ENCODE measurements around the gene BMERB1.

Gene BMERB1

DNA sequence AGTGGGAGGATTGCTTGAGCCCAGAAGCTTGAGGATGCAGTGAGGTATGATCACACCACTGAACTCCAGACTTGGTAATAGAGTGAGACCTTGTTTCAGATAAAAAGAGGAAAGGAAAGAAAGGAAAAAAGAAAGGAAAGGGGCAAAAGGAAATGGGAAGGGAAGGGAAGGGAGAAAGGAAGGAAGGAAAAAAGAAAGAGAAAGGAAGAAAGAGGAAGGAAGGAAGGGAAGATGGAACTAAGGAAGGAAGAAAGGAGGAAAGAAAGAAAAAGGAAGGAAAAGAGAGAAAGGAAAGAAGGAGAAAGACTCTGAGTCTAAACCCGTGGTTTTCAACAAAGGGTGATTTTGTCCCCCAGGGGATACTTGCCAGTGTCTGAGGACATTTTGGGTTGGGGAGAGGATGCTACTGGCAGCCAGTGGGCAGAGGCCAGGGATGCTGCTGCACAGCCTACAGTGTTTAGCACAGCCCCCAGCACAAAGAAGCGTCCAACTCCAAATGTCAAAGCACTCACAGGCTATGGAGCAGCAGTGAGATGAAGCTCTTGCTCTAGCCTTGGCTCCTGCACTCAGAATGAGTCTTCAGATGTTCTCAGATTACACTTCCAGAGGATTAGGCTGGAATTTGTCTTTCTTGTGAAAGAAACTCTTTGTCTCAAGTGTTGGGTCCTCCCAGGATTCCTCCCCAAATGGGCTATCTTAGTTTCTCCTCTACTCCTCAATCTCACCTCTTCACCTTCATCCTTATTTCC, 64.2 kb downstream of the BMERB1 start:
- no peak for FAIRE-seq

DNA sequence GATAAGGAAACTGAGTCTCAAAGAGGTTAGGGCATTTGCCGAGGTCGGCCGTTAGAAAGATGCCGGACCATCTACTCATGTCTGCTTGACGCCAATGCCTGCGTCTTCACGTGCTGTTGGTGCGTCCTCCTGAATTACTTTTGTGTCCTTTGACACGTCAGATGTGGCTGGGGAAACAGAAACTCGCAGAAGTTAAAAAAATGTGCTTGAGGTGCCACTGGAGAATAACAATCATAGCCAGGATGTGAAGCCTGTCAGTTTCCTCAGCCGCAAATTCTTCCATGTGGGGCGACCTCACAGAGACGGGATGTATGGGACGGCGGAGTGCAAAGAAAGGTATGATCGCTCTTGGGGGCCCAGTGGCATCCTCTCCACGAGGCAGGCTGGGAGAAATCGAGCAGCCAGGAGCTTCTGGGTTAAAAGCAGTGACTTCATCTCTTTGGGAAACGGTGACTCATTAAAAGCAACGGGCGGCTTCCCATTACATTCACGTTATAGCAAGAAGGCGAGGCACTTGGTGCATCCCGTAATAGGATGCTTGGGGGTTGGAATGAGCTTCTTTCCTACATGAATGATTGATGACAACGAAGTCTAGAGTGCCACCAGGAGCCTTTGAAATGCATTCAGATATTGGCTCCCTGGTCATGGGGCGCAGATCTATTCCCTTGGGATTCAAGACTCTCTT, 67.8 kb downstream of the BMERB1 start:
- no peak for FAIRE-seq

DNA sequence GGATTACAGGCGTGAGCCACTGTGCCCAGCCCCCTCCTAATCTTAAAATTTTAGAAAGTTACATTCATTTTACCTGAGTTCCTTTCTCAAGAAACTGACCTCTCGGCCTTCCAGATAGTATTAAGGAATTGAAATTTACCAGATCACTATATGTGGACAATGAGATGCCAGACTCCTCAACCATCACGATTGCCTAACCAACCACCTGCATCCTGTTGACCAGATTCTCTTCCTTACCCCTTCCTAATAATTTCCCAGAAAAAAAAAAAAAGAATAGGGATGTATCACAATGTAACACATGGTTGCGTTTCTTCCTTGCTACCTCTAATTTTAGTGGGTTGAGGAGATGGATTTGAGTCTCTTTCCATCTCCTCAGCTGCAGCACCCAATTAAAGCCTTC, 72.1 kb downstream of the BMERB1 start:
- FAIRE-seq: no peak

DNA sequence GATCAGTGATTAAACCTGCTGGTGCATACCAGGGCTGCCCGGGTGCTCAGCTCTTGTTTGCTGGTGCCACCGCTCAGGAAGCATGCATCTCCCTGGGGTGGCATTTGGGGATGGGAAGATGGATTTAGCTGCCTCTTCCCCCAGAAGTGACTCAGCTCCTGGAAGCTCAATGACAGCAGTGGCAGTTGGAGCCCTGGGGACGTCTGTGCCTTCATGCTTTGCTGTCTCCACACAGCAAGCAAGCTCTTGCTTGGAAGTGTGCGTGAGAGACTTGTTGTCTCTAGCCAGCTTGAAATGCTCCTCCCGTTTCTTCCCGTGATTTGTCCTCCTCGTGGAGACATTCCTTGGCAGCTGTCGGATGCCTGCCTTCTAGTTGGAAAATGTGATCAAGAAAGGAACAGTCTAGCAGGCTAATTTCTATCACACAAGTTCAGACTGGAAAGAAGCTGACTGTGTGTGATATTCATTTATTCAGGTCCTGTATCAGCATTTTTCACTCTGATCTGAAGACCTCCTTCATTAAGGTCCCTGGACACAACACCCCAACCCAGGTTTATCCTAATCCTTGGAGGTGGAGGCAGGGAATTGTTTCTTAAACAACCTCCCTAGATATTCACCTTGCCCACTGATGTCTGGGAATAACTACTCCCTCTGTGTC, 73.0 kb downstream of the BMERB1 start:
- no peak for FAIRE-seq

DNA sequence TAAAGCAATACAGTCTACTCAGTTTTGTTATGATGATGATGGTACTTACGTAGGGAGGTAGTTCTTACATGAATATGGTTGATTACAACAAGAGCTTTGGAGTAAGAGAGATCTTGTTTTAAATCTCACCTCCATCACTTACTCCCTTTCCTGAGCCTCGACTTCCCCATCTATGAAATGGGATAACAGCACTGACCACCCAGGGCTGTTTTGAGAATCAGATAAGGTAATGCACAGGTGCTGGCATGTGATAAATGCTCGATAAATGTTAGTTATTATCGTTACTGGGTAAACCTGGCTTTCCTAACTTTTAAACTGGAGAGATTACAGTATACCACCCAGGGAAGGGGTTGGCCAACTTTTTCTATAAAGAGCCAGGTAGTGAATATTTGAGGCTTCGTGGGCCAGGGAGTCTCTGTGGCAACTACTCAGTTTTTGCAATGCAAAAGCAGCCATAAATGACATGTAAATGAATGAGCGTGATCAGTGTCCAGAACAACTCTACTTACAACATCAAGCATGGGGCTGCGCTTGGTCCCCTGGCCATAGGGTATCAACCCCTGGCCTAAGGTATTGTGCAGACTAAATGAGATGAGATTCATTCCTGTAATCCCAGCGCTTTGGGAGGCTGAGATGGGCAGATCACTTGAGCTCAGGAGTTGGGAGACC, 73.7 kb downstream of the BMERB1 start:
- FAIRE-seq: no peak

DNA sequence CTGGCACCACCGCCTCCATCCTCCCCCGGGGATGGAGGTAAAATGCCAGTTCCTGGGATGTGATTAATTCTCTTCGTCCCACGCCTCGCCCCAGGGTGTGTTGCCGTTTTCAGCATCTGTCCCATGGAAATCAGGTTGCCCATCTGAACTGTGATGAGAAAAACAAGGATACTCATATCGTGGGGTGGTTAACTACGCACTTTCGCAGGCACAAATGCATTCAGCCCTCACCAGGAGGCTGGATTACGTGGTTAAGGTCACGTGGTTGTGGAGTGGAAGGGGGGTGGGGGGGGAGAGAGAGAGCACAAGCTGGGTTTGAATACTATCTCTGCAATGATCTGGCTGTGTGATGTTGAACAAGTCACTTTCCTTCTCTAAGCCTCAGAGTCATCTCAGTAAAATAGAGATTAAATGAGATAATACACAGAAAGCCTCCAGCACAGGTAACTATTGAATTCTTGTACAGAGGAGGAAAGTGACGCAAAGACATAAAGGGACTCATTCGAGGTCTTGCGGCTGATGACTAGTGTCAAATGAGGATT, 74.7 kb downstream of the BMERB1 start:
- FAIRE-seq: no peak

DNA sequence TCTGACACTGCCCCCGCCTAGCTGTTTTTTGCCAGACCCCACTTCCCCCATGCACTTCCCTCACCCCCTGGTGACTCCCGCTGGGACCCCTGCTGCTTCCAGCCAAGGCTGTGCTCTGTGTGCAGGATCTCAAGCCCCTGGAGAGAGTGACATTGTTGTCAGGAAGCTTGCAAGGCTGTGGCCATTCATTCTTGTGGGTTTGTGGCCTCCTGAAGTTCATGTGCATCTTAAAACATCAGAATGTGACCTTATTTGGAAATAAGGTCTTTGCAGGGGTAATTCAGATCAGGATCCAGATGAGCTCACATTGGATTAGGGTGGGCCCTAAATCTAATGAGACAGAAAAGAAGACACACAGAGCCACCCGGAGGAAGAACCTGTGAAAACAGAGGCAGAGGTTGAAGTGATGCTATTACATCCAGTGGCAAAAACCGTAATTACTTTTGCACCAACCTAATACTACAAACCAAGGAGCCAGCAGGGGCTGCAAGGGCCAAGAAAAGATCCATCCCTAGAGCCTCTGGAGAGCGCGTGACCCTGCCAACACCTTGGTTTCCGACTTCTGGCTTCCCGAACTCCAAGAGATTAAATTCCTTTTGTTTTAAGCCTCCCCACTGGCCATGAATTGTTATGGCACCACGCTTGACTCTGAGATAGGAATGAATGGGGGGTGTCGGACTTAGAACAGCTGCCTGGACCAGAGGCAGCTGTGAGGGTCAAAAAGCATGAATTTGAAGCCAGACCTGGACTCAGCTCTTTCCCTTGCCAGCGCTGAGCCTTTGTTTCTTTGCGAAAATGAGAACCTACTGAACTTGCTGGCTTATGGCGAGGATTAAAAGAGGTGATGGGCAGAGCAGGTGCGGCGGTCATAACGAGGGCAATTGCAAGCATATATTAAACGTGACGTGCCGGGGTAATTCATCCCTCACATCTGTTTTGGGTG, 75.5 kb downstream of the BMERB1 start:
- FAIRE-seq: no peak

DNA sequence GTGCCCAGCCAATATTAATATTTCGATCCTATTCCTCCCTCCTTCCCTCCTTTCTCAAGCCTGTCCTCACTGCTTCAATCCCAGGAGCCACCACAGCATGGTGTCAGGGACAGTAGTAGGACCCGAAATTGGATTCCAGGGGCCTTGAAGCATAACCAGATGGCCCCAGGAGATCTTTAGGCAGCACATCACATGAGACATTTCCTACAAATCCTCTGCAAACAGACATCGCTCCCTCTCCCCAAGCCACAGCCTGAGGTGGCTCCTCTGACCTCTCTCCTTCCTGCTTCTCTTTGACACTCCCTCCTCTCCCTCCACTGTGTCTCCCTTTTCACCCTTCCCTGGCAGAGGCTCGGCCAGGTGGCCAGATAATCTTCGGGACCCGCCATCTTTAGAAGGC, 76.6 kb downstream of the BMERB1 start:
- FAIRE-seq: no peak

DNA sequence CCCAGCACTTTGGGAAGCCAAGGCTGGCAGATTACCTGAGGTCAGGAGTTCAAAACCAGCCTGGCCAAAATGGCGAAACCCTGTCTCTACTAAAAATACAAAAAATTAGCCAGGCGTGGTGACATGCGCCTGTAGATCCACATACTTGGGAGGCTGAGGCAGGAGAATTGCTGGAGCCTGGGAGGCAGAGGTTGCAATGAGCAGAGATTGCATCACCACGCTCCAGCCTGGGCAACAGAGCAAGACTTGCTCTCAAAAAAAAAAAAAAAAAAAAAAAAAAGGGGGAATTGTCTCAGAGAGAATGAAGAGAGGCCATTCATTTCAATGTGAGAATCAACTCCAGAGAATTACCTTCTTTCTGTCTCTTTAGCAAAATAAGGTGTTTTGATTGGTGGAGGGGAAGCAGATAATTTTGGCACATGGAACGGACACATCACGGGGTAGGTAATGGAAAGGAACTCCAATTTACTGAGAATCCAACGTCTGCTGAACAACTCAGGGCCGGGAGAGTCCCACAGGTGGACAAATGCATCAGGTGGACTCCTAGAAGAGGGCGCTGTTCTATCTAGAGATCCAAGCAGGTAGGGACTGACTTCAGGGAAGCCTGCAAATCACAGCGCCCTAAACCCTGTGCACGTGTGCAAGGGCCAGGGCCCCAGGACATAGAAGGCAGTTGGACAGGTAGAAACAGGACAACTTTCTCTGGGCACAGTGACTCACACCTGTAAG, 77.5 kb downstream of the BMERB1 start:
- no peak for FAIRE-seq

DNA sequence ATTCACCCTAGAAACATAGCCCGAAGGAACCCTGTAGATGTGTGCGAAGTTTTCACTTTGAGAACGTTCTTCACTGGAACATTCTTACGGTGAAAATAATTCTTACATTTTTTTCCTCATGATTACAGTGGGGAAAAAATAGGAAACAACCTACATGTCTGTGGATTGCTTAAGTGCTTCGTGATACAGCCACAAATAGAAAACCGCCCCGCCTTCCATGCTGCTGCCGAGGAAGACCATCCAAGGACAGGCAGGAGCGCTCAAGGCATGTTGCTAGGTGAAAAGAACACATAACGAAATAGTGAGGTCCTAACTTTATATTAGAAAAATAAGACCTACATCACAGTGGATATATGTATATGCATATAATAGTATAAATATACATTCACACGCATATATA, 78.8 kb downstream of the BMERB1 start:
- no peak for FAIRE-seq

DNA sequence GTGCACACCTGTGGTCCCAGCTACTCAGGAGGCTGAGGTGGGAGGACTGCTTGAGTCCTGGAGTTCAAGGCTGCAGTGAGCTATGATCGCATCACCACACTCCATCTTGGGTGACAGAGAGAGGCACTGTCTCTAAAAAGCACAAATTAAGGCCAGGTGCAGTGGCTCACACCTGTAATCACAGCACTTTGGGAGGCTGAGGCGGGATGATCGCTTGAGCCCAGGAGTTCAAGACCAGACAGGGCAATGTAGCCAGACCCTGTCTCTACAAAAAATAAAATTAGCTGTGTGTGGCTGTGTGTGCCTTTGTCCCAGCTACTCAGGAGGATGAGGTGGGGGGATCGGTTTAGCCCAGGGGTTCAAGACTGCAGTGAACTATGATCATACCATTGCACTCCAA, 81.6 kb downstream of the BMERB1 start:
- no peak for FAIRE-seq

DNA sequence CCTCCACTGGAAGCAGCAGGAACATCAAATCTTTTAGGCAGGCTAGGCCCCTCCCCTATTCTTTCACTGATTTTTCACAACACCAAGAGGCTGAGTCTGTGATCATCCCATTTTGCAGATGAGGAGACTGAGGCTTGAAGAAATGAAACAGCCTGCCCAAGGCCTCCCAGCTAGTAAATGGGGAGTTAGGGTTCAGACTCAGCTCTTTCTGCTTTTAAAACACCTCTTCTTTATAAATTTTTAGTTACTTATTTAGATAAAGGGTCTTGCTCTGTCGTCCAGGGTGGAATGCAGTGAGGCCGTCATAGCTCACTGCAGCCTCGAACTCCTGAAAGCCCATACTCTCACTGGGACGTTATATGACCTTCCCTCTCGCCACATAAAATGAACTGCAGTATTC, 82.2 kb downstream of the BMERB1 start:
- FAIRE-seq: no peak

DNA sequence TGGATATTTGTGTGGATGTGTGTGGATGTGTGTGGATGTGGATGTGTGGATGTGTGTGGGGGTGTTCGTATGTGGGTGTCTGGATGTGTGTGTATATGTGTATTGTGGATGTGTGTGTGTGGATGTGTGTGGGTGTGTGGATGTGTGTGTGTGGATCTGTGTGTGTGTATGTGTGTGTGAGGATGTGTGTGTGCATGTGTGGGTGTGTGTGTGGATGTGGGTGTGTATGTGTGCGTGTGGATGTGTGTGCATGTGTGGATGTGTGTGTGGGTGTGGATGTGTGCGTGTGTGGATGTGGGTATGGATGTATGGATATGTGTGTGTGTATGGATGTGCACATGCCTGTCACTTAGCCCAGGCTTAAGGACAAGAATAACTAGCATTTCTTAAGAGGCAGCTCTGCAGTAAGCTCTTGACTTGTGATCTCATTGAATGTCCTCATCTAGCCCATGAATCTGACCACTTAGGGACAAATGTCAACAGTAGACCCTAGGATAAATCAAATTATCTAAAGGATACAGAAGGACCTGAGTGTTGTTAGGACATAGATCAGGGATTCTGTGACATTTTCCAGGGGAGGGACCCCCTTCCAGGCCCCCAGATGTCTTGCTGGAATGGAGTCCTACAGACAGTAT, 83.5 kb downstream of the BMERB1 start:
- FAIRE-seq: no peak

DNA sequence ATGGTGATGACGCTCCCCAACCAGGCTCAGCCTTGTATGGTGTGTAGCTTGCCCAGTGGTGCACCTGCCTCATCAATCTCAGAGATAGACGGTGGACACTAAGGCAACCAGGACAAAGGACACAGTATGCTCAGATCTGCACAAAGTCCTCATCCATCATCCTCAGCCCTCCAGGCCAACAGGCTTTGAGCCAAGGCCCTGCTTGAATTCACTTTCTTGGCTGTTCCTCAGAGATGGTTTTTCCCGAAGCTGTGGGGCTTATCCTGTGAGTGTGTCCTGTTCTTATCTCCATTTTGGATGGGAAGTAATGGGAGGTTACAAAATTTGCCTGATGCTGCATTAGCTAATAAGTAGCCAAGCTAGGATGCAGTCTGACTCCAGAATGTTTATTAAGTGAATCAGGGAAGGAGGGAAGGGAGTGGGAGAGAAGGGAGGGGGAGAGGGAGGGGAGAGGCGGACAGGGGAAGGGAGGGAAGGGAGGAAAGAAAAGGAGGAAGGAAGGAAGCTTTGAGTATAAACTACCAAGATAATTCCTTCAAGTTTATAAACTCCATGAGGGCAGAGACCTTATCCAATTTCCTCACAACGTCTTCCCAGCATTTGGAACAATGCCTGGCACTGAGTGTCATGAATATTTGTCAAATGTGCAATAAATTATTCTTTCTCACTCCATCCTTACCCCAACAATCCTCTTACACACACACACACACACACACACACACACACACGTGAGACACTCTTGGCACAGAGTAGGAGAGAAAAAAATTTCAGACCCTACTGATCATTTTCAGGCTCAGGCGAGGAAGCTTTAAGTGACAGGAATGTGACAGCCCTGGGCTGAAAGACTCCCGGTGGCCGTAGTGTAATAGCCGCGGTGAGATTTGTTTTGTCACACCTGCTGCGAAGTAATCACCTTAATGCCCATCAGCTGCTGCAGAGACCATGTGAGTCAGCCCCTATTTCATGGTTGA, 84.3 kb downstream of the BMERB1 start:
- no peak for FAIRE-seq

DNA sequence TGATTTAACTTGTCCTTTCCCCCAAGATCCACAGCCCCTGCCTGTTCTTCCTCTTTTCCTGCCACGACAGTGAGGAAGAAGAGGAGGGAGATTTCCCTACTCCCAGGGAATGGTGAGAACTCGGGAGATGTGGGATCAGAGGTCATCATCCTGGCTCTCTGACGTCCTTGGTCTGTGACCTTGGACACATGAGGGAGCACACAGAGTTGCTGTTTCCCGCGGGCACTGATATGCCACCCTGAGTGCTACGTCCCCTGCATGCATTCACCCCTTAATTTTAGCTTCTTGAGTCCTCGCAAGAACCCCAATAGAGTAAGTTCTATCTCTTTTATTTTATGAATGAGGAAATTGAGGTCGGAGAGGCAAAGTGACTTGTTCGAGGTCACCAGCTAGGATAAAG, 85.4 kb downstream of the BMERB1 start:
- no peak for FAIRE-seq

DNA sequence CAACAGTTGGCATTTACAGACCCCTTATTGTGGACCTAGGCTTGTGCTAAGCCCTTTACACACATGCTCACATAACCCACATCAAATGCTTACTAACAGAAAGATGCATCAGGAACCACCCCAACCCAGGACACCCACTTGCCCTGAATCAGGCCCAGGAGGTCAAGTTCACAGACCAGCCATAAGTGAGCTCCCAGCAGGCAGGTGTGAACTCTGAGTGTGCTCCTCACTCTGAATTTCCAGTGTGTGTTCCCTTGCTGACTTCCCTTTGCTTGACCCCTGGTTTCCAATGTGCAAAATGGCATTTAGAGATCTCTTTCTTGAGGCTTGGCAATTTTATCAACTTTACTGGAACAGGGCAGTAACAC, 87.0 kb downstream of the BMERB1 start:
- no peak for FAIRE-seq

DNA sequence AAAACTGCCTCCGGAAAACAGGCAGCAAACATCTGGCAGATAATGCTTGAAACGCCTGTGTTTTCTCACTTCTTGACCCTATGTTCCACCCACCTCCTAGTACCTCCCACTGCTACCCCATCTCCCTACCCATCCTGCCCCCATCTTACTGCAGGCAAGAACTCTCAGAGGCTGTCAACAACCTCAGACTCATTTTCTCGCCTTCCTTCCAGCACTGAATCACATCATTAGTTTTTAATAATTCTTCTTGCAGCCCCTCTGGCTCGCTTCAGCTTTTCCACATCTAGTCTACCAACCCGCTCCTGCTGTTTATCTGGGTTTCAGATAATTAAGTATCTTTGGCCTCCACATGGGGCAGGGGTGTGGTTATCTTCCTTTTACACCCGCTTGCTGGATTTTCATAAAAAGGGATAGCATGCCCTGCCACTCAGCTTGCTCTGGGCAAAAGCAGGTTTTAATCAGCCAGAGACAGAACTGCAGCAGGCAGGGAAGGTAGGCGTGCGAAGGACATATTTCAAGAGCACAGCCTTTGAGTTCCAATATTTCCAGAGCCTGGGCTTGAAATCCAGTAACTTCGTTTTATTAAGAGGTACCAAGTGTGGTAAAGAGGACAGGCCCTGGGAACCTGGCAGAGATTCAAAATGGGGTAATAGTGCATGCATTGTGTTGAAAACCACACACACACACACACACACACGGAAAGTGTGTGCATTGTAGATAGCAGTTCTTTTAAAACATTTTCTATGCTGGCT, 87.5 kb downstream of the BMERB1 start:
- FAIRE-seq: no peak

DNA sequence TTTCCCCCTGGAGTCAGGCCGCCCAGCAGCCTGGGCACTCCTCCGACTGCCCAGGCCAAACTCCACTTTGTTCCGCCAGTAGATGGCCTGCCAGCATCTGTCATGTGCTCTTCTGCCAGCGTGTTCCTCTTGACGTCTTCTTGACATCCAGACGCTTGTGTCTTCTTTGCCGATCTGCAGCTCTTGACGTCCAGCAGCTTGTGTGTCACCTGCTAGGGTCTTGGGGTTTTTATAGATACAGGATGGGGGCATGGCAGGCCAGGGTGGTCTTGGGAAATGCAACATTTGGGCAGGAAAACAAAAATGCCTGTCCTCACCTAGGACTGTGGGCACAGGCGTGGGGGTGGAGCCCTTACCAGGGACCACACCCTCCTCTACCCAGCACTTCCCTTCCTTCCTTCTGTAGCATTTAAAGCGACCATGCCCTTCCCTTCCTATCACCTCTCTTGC, 88.7 kb downstream of the BMERB1 start:
- no peak for FAIRE-seq

DNA sequence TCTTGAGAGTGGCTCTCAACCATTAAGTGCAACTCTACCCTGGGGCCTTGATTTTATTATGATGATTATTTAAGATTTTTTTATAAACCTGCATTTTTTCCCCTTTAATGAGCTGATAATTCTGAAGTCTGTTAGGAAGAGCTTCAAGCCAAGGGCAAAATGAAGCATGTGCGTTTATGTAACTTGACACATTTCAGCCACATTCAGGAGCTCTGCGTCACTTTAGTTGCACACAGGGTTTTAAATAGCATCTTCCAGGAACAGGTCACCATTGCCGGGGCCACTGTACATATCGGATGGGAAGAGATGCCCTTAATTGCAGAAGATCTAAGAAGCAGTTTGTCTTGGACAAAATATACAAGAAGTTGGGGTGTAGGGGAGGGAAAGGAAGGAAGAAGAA, 89.6 kb downstream of the BMERB1 start:
- FAIRE-seq: no peak

All from colon (tissue), 2 donors.